Cardiac septum (tissue), 1 donor: ENCODE results near the gene CELA2A. TPM values are rescaled to one million over a fixed set of nuclear protein-coding genes. Genes with fewer than 3 reads are reported as not detected.
A peak's percentile ranks its signal among the peaks of the same experiment; 100 is the strongest.

Source experiments
- DNase-seq: peaks from one replicate; pipeline ENCODE4 v3.0.0-alpha.2; 2020; ENCODE audit warnings: low spot score
- intact Hi-C: fragments of 100-400 bp; cut with DNase I; formaldehyde crosslinking; loops from one replicate; pipeline ENCODE4 v1.14.0; 2022
- long read RNA-seq: library from polyadenylated mRNA; unstranded; transcript quantifications from one replicate; pipeline ENCODE4 v2.0.0, GENCODE V29; 2021
- total RNA-seq: library from RNA; stranded (reverse); fragmentation: NEBNext Ultra II Directional; extraction: Animal tissue kit (Norgen Biotek cat#: 25700); gene quantifications from one replicate; pipeline ENCODE4 v1.2.1, GENCODE V29; 2021
- donor health status: DM: no; HTN: no; CAD: no.

CELA2A gene
- total RNA-seq = not detected
- long read RNA-seq = 0 reads

- no peak for DNase-seq
- intact Hi-C loops = no loop called here
These were observed at the start of gene CELA2A for GRCh38 chr1:15456313-15456954. Gene CELA2A, plus strand, starts transcription at chr1:15456732. Its CDS starts 22 bp downstream, at chr1:15456754.

GRCh38 chr1:15407580-15407979 is 49.0 kb upstream of the CELA2A start:
- intact Hi-C loops = no loop called here

GRCh38 chr1:15408890-15409387 is 47.6 kb upstream of the CELA2A start:
- intact Hi-C loops = loop anchor here (1.0 kb wide), 1 partner anchor 117 kb away; the partner anchor contains the start of gene DNAJC16
- no peak for DNase-seq

More at GRCh38 chr1:15407580-15407979, 49.0 kb upstream of the CELA2A start:
- DNase-seq = no peak

GRCh38 chr1:15409388-15410222 is 46.9 kb upstream of the CELA2A start, which contains the start of gene EFHD2:
Gene EFHD2, plus strand, starts transcription at chr1:15409888. Its CDS starts 84 bp downstream, at chr1:15409972.
- peak; percentile 95 for DNase-seq
- intact Hi-C loops = loop anchor here (1.0 to 10.0 kb wide), 2 partner anchors 117 to 255 kb away; partner anchors contain the start of genes DNAJC16 and TMEM51

- intact Hi-C loops = loop anchor here (10.0 kb wide), 1 partner anchor 256 kb away; the partner anchor contains the start of gene TMEM51
- no peak for DNase-seq
These were observed 46.2 kb upstream of the CELA2A start for GRCh38 chr1:15410223-15410883.

GRCh38 chr1:15410884-15411245 is 45.7 kb upstream of the CELA2A start:
- intact Hi-C loops = loop anchor here (10.0 kb wide), 1 partner anchor 256 kb away; the partner anchor contains the start of gene TMEM51
- DNase-seq = no peak

GRCh38 chr1:15411593-15412137 is 44.9 kb upstream of the CELA2A start:
- intact Hi-C loops = loop anchor here (10.0 kb wide), 1 partner anchor 257 kb away; the partner anchor contains the start of gene TMEM51
- DNase-seq = peak; percentile 95

GRCh38 chr1:15412175-15412800 is 44.2 kb upstream of the CELA2A start:
- no peak for DNase-seq
- intact Hi-C loops = loop anchor here (10.0 kb wide), 1 partner anchor 257 kb away; the partner anchor contains the start of gene TMEM51

GRCh38 chr1:15412843-15413242 is 43.7 kb upstream of the CELA2A start:
- intact Hi-C loops = loop anchor here (10.0 kb wide), 1 partner anchor 258 kb away; the partner anchor contains the start of gene TMEM51

GRCh38 chr1:15413563-15414444 is 42.7 kb upstream of the CELA2A start:
- intact Hi-C loops = loop anchor here (10.0 kb wide), 1 partner anchor 259 kb away; the partner anchor contains the start of gene TMEM51
- no peak for DNase-seq

More at GRCh38 chr1:15412843-15413242, 43.7 kb upstream of the CELA2A start:
- no peak for DNase-seq

GRCh38 chr1:15414445-15414983 is 42.0 kb upstream of the CELA2A start:
- intact Hi-C loops = loop anchor here (10.0 kb wide), 1 partner anchor 260 kb away; the partner anchor contains the start of gene TMEM51
- DNase-seq = no peak

GRCh38 chr1:15417059-15417934 is 39.2 kb upstream of the CELA2A start:
- intact Hi-C loops = loop anchor here (10.0 kb wide), 1 partner anchor 262 kb away; the partner anchor contains the start of gene TMEM51
- DNase-seq = peak; percentile 87

- DNase-seq = no peak
- intact Hi-C loops = loop anchor here (10.0 kb wide), 1 partner anchor 264 kb away; the partner anchor contains the start of gene TMEM51
These were observed 37.6 kb upstream of the CELA2A start for GRCh38 chr1:15418806-15419515.

GRCh38 chr1:15420853-15421465 is 35.6 kb upstream of the CELA2A start:
- intact Hi-C loops = no loop called here
- DNase-seq = no peak

GRCh38 chr1:15422871-15423270 is 33.7 kb upstream of the CELA2A start:
- intact Hi-C loops = no loop called here
- DNase-seq = no peak
